ENCODE results near the gene MSI2. TPM values are rescaled to one million over a fixed set of nuclear protein-coding genes. Genes with fewer than 3 reads are reported as not detected.

MSI2 gene
- total RNA-seq, 1 donor from 2014 or later = 181 TPM

GRCh38 chr17:57585341-57586195 is 329.2 kb downstream of the MSI2 start:
- intact Hi-C loops (cut with micrococcal nuclease) = no loop called here
- Mint-ChIP-seq H3K4me1 (ENCODE audit: low read depth) (no peaks in the 10 kb centered on the region), H3K36me3 (ENCODE audit: low read depth) (no peaks in the 10 kb centered on the region), H3K27ac (no peak overlapping the region), H3K27me3 (ENCODE audit: low read depth) (no peaks in the 10 kb centered on the region), H3K4me3 (ENCODE audit: low read depth) (no peak overlapping the region), H3K9me3 (no peaks in the 10 kb centered on the region)
- no peak for DNase-seq (ENCODE audit: low spot score)

- Mint-ChIP-seq H3K27me3 (ENCODE audit: low read depth) (no peaks in the 10 kb centered on the region), H3K27ac (no peak overlapping the region), H3K36me3 (ENCODE audit: low read depth) (no peaks in the 10 kb centered on the region), H3K4me1 (ENCODE audit: low read depth) (no peaks in the 10 kb centered on the region), H3K9me3 (no peaks in the 10 kb centered on the region), H3K4me3 (ENCODE audit: low read depth) (no peak overlapping the region)
- intact Hi-C loops (cut with micrococcal nuclease) = no loop called here
- DNase-seq (ENCODE audit: low spot score) = no peak
Observed at GRCh38 chr17:57586196-57586740, 329.9 kb downstream of the MSI2 start.

- Mint-ChIP-seq H3K27ac (no peak overlapping the region), H3K4me1 (ENCODE audit: low read depth) (no peaks in the 10 kb centered on the region), H3K4me3 (ENCODE audit: low read depth) (no peak overlapping the region), H3K9me3 (no peaks in the 10 kb centered on the region), H3K27me3 (ENCODE audit: low read depth) (no peaks in the 10 kb centered on the region), H3K36me3 (ENCODE audit: low read depth) (no peaks in the 10 kb centered on the region)
- no peak for DNase-seq (ENCODE audit: low spot score)
- intact Hi-C loops (cut with micrococcal nuclease) = no loop called here
Observed at GRCh38 chr17:57586742-57587141, 330.4 kb downstream of the MSI2 start.

GRCh38 chr17:57587193-57587969 is 331.1 kb downstream of the MSI2 start:
- Mint-ChIP-seq H3K4me1 (ENCODE audit: low read depth) (no peaks in the 10 kb centered on the region), H3K9me3 (no peaks in the 10 kb centered on the region), H3K27ac (no peak overlapping the region), H3K4me3 (ENCODE audit: low read depth) (no peak overlapping the region), H3K36me3 (ENCODE audit: low read depth) (no peaks in the 10 kb centered on the region), H3K27me3 (ENCODE audit: low read depth) (no peaks in the 10 kb centered on the region)
- DNase-seq (ENCODE audit: low spot score) = no peak
- intact Hi-C loops (cut with micrococcal nuclease) = no loop called here

GRCh38 chr17:57588086-57588485 is 331.8 kb downstream of the MSI2 start:
- intact Hi-C loops (cut with micrococcal nuclease) = no loop called here
- Mint-ChIP-seq H3K27me3 (ENCODE audit: low read depth) (no peaks in the 10 kb centered on the region), H3K4me3 (ENCODE audit: low read depth) (no peak overlapping the region), H3K9me3 (no peaks in the 10 kb centered on the region), H3K27ac (no peak overlapping the region), H3K4me1 (ENCODE audit: low read depth) (no peaks in the 10 kb centered on the region), H3K36me3 (ENCODE audit: low read depth) (no peaks in the 10 kb centered on the region)
- DNase-seq (ENCODE audit: low spot score) = no peak

- DNase-seq (ENCODE audit: low spot score) = no peak
- H3K27ac Mint-ChIP-seq = no peak overlapping the region
- intact Hi-C loops (cut with micrococcal nuclease) = no loop called here
Observed at GRCh38 chr17:57589151-57590034, 333.1 kb downstream of the MSI2 start.

GRCh38 chr17:57593739-57594462 is 337.6 kb downstream of the MSI2 start:
- Mint-ChIP-seq H3K9me3 (peaks cover 7% of the 10 kb centered on the region), H3K4me1 (ENCODE audit: low read depth) (peaks cover 14% of the 10 kb centered on the region), H3K4me3 (ENCODE audit: low read depth) (no peak overlapping the region), H3K27ac (no peak overlapping the region), H3K27me3 (ENCODE audit: low read depth) (no peaks in the 10 kb centered on the region), H3K36me3 (ENCODE audit: low read depth) (peaks cover 28% of the 10 kb centered on the region)
- DNase-seq (ENCODE audit: low spot score) = no peak
- intact Hi-C loops (cut with micrococcal nuclease) = no loop called here

More at GRCh38 chr17:57589151-57590034, 333.1 kb downstream of the MSI2 start:
- Mint-ChIP-seq H3K27me3 (ENCODE audit: low read depth) (no peaks in the 10 kb centered on the region), H3K9me3 (no peaks in the 10 kb centered on the region), H3K4me3 (ENCODE audit: low read depth) (no peak overlapping the region), H3K4me1 (ENCODE audit: low read depth) (no peaks in the 10 kb centered on the region), H3K36me3 (ENCODE audit: low read depth) (peaks cover 8% of the 10 kb centered on the region)

GRCh38 chr17:57594767-57595166 is 338.4 kb downstream of the MSI2 start:
- H3K9me3 Mint-ChIP-seq = peaks cover 7% of the 10 kb centered on the region
- peaks cover 31% of the 10 kb centered on the region for H3K36me3 Mint-ChIP-seq (ENCODE audit: low read depth)
- H3K4me1 Mint-ChIP-seq (ENCODE audit: low read depth) = peaks cover 23% of the 10 kb centered on the region
- intact Hi-C loops (cut with micrococcal nuclease) = no loop called here
- H3K4me3 Mint-ChIP-seq (ENCODE audit: low read depth) = no peak overlapping the region
- no peak overlapping the region for H3K27ac Mint-ChIP-seq
- H3K27me3 Mint-ChIP-seq (ENCODE audit: low read depth) = no peaks in the 10 kb centered on the region
- no peak for DNase-seq (ENCODE audit: low spot score)

GRCh38 chr17:57595426-57595825 is 339.1 kb downstream of the MSI2 start:
- H3K27me3 Mint-ChIP-seq (ENCODE audit: low read depth) = no peaks in the 10 kb centered on the region
- intact Hi-C loops (cut with micrococcal nuclease) = no loop called here
- H3K9me3 Mint-ChIP-seq = peaks cover 7% of the 10 kb centered on the region
- peaks cover 35% of the 10 kb centered on the region for H3K36me3 Mint-ChIP-seq (ENCODE audit: low read depth)
- peaks cover 29% of the 10 kb centered on the region for H3K4me1 Mint-ChIP-seq (ENCODE audit: low read depth)
- H3K27ac Mint-ChIP-seq = no peak overlapping the region
- no peak overlapping the region for H3K4me3 Mint-ChIP-seq (ENCODE audit: low read depth)
- no peak for DNase-seq (ENCODE audit: low spot score)

- no peak for DNase-seq (ENCODE audit: low spot score)
- Mint-ChIP-seq H3K27ac (no peak overlapping the region), H3K4me1 (ENCODE audit: low read depth) (peaks cover 36% of the 10 kb centered on the region), H3K4me3 (ENCODE audit: low read depth) (no peak overlapping the region), H3K36me3 (ENCODE audit: low read depth) (peaks cover 42% of the 10 kb centered on the region), H3K27me3 (ENCODE audit: low read depth) (no peaks in the 10 kb centered on the region), H3K9me3 (peaks cover 7% of the 10 kb centered on the region)
- intact Hi-C loops (cut with micrococcal nuclease) = no loop called here
Observed at GRCh38 chr17:57595947-57596695, 339.8 kb downstream of the MSI2 start.

- H3K9me3 Mint-ChIP-seq = peaks cover 7% of the 10 kb centered on the region
- no peak for DNase-seq (ENCODE audit: low spot score)
- no peak overlapping the region for H3K4me3 Mint-ChIP-seq (ENCODE audit: low read depth)
- peaks cover 48% of the 10 kb centered on the region for H3K36me3 Mint-ChIP-seq (ENCODE audit: low read depth)
- H3K4me1 Mint-ChIP-seq (ENCODE audit: low read depth) = peaks cover 39% of the 10 kb centered on the region
- intact Hi-C loops (cut with micrococcal nuclease) = no loop called here
- no peak overlapping the region for H3K27ac Mint-ChIP-seq
- H3K27me3 Mint-ChIP-seq (ENCODE audit: low read depth) = no peaks in the 10 kb centered on the region
Observed at GRCh38 chr17:57597101-57597500, 340.8 kb downstream of the MSI2 start.

Data from activated T-helper 2 cell treated with anti-CD3 and anti-CD28 coated beads, Interferon-gamma antibody, Interleukin-2, Interleukin-4, amounts not matched to agents 10 μg/mL and 5 μg/mL and 100 μg/mL, durations not matched to agents 14 hours and 24 hours and 36 hours (primary cell).